Vagina (tissue), 2 donors: ENCODE results near the gene STARD13.

Source experiments
- CTCF ChIP-seq, 3 experiments: fragments of 450-650 bp in 2 of 3; fragments of 200-600 bp in 1 of 3; sonication (generic) in 1 of 3; IDR thresholded peaks; one replicate each; pipeline ENCODE4 v1.5.1; 2017 to 2019; ENCODE audit warnings: antibody characterized with exemption in 3 of 3, mild to moderate bottlenecking in 2 of 3, moderate library complexity in 2 of 3
- POLR2A ChIP-seq, 2 donors: fragments of 450-650 bp; IDR thresholded peaks; one replicate each; pipeline ENCODE4 v1.6.1; 2017; ENCODE audit warnings: antibody characterized with exemption in 2 of 2, mild to moderate bottlenecking in 2 of 2, moderate library complexity in 2 of 2

- no peak for TF ChIP-seq CTCF (IDR thresholded peaks at IDR 0.05)
- no peak for TF ChIP-seq POLR2A (IDR thresholded peaks at IDR 0.05)
Observed at GRCh38 chr13:33184530-33184929, 101.0 kb downstream of the STARD13 start.
